WTC11 (cell line): Measurements from ENCODE around the gene PDE3B. TPM values are rescaled to one million over a fixed set of nuclear protein-coding genes. Genes with fewer than 3 reads are reported as not detected.

ENCODE experiments used
- ATAC-seq: fragments of 200-7000 bp; cut with Tn5 transposase; 2 replicates; pipeline ENCODE4 v1.10.0; 2021; ENCODE audit warnings: mild to moderate bottlenecking, moderate library complexity
- CTCF ChIA-PET: fragments of 300-600 bp; sonication (Branson Sonifier 250); formaldehyde crosslinking; loops from one replicate; lab custom pipeline; 2021; ENCODE audit warnings: antibody characterized with exemption; lab: Charles Lee
- POLR2A ChIA-PET: fragments of 350-600 bp; sonication (Branson Sonifier 250); formaldehyde crosslinking; loops from one replicate; lab custom pipeline; 2021; ENCODE audit warnings: antibody characterized with exemption; lab: Charles Lee
- DNase-seq: peaks from one replicate; pipeline ENCODE4 v3.0.0; 2021; ENCODE audit warnings: low spot score
- H3K27ac Mint-ChIP-seq: 2 replicates; pipeline ENCODE4 v1.8.0; 2021; ENCODE audit warnings: mixed read lengths
- H3K27me3 Mint-ChIP-seq: 2 replicates; pipeline ENCODE4 v1.8.0; 2021; ENCODE audit warnings: low read depth, mild to moderate bottlenecking, moderate library complexity, mixed read lengths
- H3K36me3 Mint-ChIP-seq: 2 replicates; pipeline ENCODE4 v1.8.0; 2021; ENCODE audit warnings: mixed read lengths
- H3K4me1 Mint-ChIP-seq: 2 replicates; pipeline ENCODE4 v1.8.0; 2022; ENCODE audit warnings: mixed read lengths
- H3K4me3 Mint-ChIP-seq: 2 replicates; pipeline ENCODE4 v1.8.0; 2021; ENCODE audit warnings: mild to moderate bottlenecking, moderate library complexity, mixed read lengths
- H3K9me3 Mint-ChIP-seq: 2 replicates; pipeline ENCODE4 v1.8.0; 2021; ENCODE audit warnings: mixed read lengths
- CBFB ChIP-seq: sonication (generic); formaldehyde crosslinking; IDR thresholded peaks from 2 replicates; pipeline ENCODE4 v1.8.1; 2022; ENCODE audit warnings: mild to moderate bottlenecking, low read depth, missing genetic modification reagents
- CREM ChIP-seq: sonication (generic); formaldehyde crosslinking; IDR thresholded peaks from 2 replicates; pipeline ENCODE4 v1.8.1; 2022; ENCODE audit warnings: mild to moderate bottlenecking, missing genetic modification reagents, moderate library complexity
- ELF4 ChIP-seq: sonication (generic); formaldehyde crosslinking; IDR thresholded peaks from 2 replicates; pipeline ENCODE4 v1.8.1; 2022; ENCODE audit warnings: low read depth, mild to moderate bottlenecking, moderate library complexity, missing genetic modification reagents
- EMX1 ChIP-seq: fragments of 250-450 bp; sonication (Bioruptor Pico); IDR thresholded peaks from 2 replicates; pipeline ENCODE4 v1.8.0; 2021; ENCODE audit warnings: mild to moderate bottlenecking
- ETV6 ChIP-seq: sonication (generic); formaldehyde crosslinking; IDR thresholded peaks from 2 replicates; pipeline ENCODE4 v1.8.1; 2022; ENCODE audit warnings: mild to moderate bottlenecking, missing genetic modification reagents
- IRF2 ChIP-seq: sonication (generic); formaldehyde crosslinking; IDR thresholded peaks from 2 replicates; pipeline ENCODE4 v1.8.0; 2022; ENCODE audit warnings: low read depth, missing genetic modification reagents, borderline replicate concordance
- KAT7 ChIP-seq: sonication (generic); formaldehyde crosslinking; IDR thresholded peaks from 2 replicates; pipeline ENCODE4 v1.8.1; 2023; ENCODE audit warnings: missing genetic modification reagents, mild to moderate bottlenecking, borderline replicate concordance
- NFATC4 ChIP-seq: fragments of 250-450 bp; sonication (Bioruptor Pico); IDR thresholded peaks from 2 replicates; pipeline ENCODE4 v1.9.0; 2021; ENCODE audit warnings: mild to moderate bottlenecking
- OVOL2 ChIP-seq: fragments of 250-450 bp; sonication (Bioruptor Pico); IDR thresholded peaks from 2 replicates; pipeline ENCODE4 v1.9.0; 2021; ENCODE audit warnings: mild to moderate bottlenecking, borderline replicate concordance
- SMAD3 ChIP-seq: sonication (generic); formaldehyde crosslinking; IDR thresholded peaks from 2 replicates; pipeline ENCODE4 v1.8.0; 2022; ENCODE audit warnings: missing genetic modification reagents, mild to moderate bottlenecking, borderline replicate concordance
- TEAD1 ChIP-seq: sonication (generic); formaldehyde crosslinking; IDR thresholded peaks from 2 replicates; pipeline ENCODE4 v1.8.0; 2022; ENCODE audit warnings: mild to moderate bottlenecking, missing genetic modification reagents
- TEAD4 ChIP-seq: sonication (generic); formaldehyde crosslinking; IDR thresholded peaks from 2 replicates; pipeline ENCODE4 v1.8.0; 2022; ENCODE audit warnings: mild to moderate bottlenecking, missing genetic modification reagents
- ZNF121 ChIP-seq: sonication (generic); formaldehyde crosslinking; IDR thresholded peaks from 2 replicates; pipeline ENCODE4 v1.8.0; 2023; ENCODE audit warnings: missing genetic modification reagents
- ZNF138 ChIP-seq: sonication (generic); formaldehyde crosslinking; conservative IDR thresholded peaks from 2 replicates; pipeline ENCODE4 v1.8.1; 2022; ENCODE audit warnings: mild to moderate bottlenecking, moderate library complexity, missing genetic modification reagents
- ZNF263 ChIP-seq: sonication (generic); formaldehyde crosslinking; IDR thresholded peaks from 2 replicates; pipeline ENCODE4 v1.8.1; 2022; ENCODE audit warnings: low read depth, mild to moderate bottlenecking, moderate library complexity, missing genetic modification reagents
- ZNF317 ChIP-seq: sonication (generic); formaldehyde crosslinking; IDR thresholded peaks from 2 replicates; pipeline ENCODE4 v1.8.1; 2023; ENCODE audit warnings: low read depth, mild to moderate bottlenecking, moderate library complexity, missing genetic modification reagents, borderline replicate concordance
- ZNF671 ChIP-seq: fragments of 250-450 bp; sonication (Bioruptor Pico); IDR thresholded peaks from 2 replicates; pipeline ENCODE4 v1.8.0; 2021; ENCODE audit warnings: mild to moderate bottlenecking
- total RNA-seq: library from RNA; stranded (reverse); gene quantifications from 3 replicates; pipeline ENCODE4 v1.2.3, GENCODE V29; 2021
- TF ChIP-seq, protein P1 (sequence below): fragments of 250-450 bp; sonication (Bioruptor Pico); IDR thresholded peaks from 2 replicates; pipeline ENCODE4 v1.9.0; 2021; ENCODE audit warnings: mild to moderate bottlenecking
- TF ChIP-seq, protein P2 (sequence below): fragments of 200-600 bp; IDR thresholded peaks from 2 replicates; pipeline ENCODE4 v1.8.0; 2022; ENCODE audit warnings: antibody characterized with exemption
- TF ChIP-seq, protein P3 (sequence below): sonication (generic); formaldehyde crosslinking; IDR thresholded peaks from 2 replicates; pipeline ENCODE4 v1.8.0; 2023; ENCODE audit warnings: mild to moderate bottlenecking, missing genetic modification reagents
- TF ChIP-seq, protein P4 (sequence below): sonication (generic); formaldehyde crosslinking; IDR thresholded peaks from 2 replicates; pipeline ENCODE4 v1.8.0; 2022; ENCODE audit warnings: mild to moderate bottlenecking, missing genetic modification reagents

The PDE3B gene
- total RNA-seq, 1 experiment from 2014 or later = 9.6 TPM

DNA sequence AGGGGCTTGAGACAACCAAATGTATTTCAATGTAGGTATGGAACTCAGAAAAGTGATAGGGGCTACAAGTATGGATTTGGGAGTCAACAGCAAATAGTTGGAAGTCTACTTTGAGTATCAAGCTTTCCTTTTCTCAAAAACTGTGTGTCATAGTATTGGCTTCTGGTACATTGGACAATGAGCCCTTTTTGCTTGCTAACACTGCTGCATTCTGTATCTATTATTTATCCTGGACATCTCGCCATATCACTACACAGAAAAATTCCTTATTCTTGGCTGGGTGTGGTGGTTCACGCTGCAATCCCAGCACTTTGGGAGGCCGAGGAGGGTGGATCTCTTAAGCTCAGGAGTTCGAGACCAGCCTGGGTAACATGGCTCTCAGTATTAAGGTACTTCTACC is 230.0 kb downstream of the PDE3B start:
- no peaks in the 10 kb centered on the region for H3K4me1 Mint-ChIP-seq
- no peak overlapping the region for H3K27ac Mint-ChIP-seq
- H3K27me3 Mint-ChIP-seq = no peaks in the 10 kb centered on the region; the same call in 1 of the 2 replicates
- H3K4me3 Mint-ChIP-seq = no peak overlapping the region
- ChIA-PET POLR2A (no interaction called here), CTCF (no interaction called here)
- TF ChIP-seq TEAD1 (CRISPR knock-in tag) = no peak
- no peak for TF ChIP-seq EMX1 (CRISPR knock-in tag)
- TF ChIP-seq CBFB (CRISPR knock-in tag) = no peak
- TF ChIP-seq ELF4 (CRISPR knock-in tag) = no peak
- no peaks in the 10 kb centered on the region for H3K9me3 Mint-ChIP-seq
- DNase-seq (no peak), ATAC-seq (no peak)
- H3K36me3 Mint-ChIP-seq = no peaks in the 10 kb centered on the region

DNA sequence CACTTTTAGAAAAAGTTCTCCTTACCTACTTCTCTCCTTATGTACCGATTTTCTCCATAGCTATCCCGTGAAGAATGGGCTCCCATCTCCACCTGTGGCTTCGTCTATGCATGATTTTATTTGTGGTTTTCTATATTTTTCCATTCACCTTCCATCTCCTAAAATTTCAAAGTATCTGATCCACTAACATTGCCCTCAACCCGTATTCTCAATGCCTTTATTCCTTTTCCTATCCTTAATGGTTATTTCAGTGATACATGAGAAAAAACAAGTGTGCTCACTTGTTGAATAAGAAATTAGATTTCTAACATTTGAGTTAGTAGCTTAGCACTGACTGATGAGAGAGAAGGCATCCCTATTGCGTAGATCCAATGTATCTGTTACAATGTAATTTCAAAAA is 231.6 kb downstream of the PDE3B start:
- DNase-seq (no peak), ATAC-seq (no peak)
- no peaks in the 10 kb centered on the region; the same call in 1 of the 2 replicates for H3K27me3 Mint-ChIP-seq
- H3K4me1 Mint-ChIP-seq = no peaks in the 10 kb centered on the region
- no peak overlapping the region for H3K4me3 Mint-ChIP-seq
- ChIA-PET POLR2A (no interaction called here), CTCF (interaction anchor here (0.9 kb wide), 1 partner anchor 33 kb away, joined by 3 read pairs; no protein-coding TSS in a partner anchor)
- H3K36me3 Mint-ChIP-seq = no peaks in the 10 kb centered on the region
- H3K9me3 Mint-ChIP-seq = no peaks in the 10 kb centered on the region
- TF ChIP-seq SMAD3 (CRISPR knock-in tag) = no peak
- no peak for TF ChIP-seq NFATC4
- no peak for TF ChIP-seq ZNF121 (CRISPR knock-in tag)
- TF ChIP-seq, protein P1, sequence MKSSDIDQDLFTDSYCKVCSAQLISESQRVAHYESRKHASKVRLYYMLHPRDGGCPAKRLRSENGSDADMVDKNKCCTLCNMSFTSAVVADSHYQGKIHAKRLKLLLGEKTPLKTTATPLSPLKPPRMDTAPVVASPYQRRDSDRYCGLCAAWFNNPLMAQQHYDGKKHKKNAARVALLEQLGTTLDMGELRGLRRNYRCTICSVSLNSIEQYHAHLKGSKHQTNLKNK (CRISPR knock-in tag) = no peak
- TF ChIP-seq, protein P2, sequence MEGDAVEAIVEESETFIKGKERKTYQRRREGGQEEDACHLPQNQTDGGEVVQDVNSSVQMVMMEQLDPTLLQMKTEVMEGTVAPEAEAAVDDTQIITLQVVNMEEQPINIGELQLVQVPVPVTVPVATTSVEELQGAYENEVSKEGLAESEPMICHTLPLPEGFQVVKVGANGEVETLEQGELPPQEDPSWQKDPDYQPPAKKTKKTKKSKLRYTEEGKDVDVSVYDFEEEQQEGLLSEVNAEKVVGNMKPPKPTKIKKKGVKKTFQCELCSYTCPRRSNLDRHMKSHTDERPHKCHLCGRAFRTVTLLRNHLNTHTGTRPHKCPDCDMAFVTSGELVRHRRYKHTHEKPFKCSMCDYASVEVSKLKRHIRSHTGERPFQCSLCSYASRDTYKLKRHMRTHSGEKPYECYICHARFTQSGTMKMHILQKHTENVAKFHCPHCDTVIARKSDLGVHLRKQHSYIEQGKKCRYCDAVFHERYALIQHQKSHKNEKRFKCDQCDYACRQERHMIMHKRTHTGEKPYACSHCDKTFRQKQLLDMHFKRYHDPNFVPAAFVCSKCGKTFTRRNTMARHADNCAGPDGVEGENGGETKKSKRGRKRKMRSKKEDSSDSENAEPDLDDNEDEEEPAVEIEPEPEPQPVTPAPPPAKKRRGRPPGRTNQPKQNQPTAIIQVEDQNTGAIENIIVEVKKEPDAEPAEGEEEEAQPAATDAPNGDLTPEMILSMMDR = no peak
- TF ChIP-seq ETV6 = no peak
- no peak for TF ChIP-seq TEAD4
- no peak for TF ChIP-seq CREM (CRISPR knock-in tag)
- TF ChIP-seq KAT7 (CRISPR knock-in tag) = no peak
- no peak for TF ChIP-seq OVOL2 (CRISPR knock-in tag)
- TF ChIP-seq ZNF263 (CRISPR knock-in tag) = no peak
- TF ChIP-seq ZNF317 (CRISPR knock-in tag) = no peak
- no peak for TF ChIP-seq ZNF138 (CRISPR knock-in tag)
- TF ChIP-seq, protein P3, sequence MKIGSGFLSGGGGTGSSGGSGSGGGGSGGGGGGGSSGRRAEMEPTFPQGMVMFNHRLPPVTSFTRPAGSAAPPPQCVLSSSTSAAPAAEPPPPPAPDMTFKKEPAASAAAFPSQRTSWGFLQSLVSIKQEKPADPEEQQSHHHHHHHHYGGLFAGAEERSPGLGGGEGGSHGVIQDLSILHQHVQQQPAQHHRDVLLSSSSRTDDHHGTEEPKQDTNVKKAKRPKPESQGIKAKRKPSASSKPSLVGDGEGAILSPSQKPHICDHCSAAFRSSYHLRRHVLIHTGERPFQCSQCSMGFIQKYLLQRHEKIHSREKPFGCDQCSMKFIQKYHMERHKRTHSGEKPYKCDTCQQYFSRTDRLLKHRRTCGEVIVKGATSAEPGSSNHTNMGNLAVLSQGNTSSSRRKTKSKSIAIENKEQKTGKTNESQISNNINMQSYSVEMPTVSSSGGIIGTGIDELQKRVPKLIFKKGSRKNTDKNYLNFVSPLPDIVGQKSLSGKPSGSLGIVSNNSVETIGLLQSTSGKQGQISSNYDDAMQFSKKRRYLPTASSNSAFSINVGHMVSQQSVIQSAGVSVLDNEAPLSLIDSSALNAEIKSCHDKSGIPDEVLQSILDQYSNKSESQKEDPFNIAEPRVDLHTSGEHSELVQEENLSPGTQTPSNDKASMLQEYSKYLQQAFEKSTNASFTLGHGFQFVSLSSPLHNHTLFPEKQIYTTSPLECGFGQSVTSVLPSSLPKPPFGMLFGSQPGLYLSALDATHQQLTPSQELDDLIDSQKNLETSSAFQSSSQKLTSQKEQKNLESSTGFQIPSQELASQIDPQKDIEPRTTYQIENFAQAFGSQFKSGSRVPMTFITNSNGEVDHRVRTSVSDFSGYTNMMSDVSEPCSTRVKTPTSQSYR (CRISPR knock-in tag) = no peak
- TF ChIP-seq ZNF671 (CRISPR knock-in tag) = no peak
- no peak for TF ChIP-seq ELF4 (CRISPR knock-in tag)
- no peak for TF ChIP-seq IRF2
- no peak overlapping the region for H3K27ac Mint-ChIP-seq

DNA sequence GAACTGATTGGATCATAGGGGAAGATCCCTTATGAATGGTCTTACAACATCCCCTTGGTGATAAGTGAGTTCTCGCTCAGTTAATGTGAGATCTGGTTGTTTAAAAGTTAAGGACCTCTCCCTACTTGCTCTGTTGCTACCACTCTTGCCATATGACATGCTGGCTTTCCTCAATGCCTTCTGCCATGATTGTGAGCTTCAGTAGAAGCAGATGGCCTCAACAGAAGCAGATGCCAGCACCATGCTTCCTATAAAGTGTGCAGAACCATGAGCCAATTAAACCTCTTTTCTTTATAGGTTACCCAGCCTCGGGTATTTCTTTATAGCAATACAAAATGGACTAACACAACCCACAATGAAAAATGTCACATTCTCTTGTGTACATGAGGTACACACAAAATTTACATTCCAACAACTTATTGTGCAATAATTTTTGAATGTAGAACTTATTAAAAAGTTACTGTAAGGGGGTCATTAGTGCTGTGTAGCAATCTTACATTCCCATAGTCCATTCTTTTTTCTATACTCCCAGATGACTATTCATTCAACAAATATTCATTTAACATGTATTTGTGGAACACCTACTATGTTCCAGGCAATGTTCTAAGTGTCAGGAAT is 238.1 kb downstream of the PDE3B start:
- CTCF ChIA-PET = no interaction called here
- H3K4me3 Mint-ChIP-seq = no peak overlapping the region
- TF ChIP-seq, protein P4, sequence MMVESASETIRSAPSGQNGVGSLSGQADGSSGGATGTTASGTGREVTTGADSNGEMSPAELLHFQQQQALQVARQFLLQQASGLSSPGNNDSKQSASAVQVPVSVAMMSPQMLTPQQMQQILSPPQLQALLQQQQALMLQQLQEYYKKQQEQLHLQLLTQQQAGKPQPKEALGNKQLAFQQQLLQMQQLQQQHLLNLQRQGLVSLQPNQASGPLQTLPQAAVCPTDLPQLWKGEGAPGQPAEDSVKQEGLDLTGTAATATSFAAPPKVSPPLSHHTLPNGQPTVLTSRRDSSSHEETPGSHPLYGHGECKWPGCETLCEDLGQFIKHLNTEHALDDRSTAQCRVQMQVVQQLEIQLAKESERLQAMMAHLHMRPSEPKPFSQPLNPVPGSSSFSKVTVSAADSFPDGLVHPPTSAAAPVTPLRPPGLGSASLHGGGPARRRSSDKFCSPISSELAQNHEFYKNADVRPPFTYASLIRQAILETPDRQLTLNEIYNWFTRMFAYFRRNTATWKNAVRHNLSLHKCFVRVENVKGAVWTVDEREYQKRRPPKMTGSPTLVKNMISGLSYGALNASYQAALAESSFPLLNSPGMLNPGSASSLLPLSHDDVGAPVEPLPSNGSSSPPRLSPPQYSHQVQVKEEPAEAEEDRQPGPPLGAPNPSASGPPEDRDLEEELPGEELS (CRISPR knock-in tag) = no peak
- TF ChIP-seq, all 79 proteins: peak for 0
- ATAC-seq (no peak), DNase-seq (no peak)
- POLR2A ChIA-PET = no interaction called here
- H3K4me1 Mint-ChIP-seq = no peaks in the 10 kb centered on the region
- no peak overlapping the region for H3K27ac Mint-ChIP-seq
- H3K9me3 Mint-ChIP-seq = peaks cover 9% of the 10 kb centered on the region
- H3K27me3 Mint-ChIP-seq = no peaks in the 10 kb centered on the region
- H3K36me3 Mint-ChIP-seq = peaks cover 8% of the 10 kb centered on the region
